Liver (tissue), 9 donors: ENCODE measurements around the gene SLC25A41. TPM values are rescaled to one million over a fixed set of nuclear protein-coding genes. Genes with fewer than 3 reads are reported as not detected.

Experiments
- DNase-seq: peaks from one replicate; pipeline ENCODE4 v3.0.0-alpha.2; 2017; ENCODE audit warnings: low spot score
- H3K27ac ChIP-seq, 2 donors: one replicate each; pipeline ENCODE4 v1.7.0; 2013; ENCODE audit warnings: inconsistent platforms in 2 of 2, low read length in 2 of 2, control low read depth in 1 of 2, low read depth in 1 of 2, mild to moderate bottlenecking in 1 of 2
- H3K27me3 ChIP-seq, 4 donors: one replicate each; pipeline versions ENCODE4 v1.6.1 to v1.7.0; 2013; ENCODE audit warnings: low read length in 3 of 4, inconsistent platforms in 1 of 4, mild to moderate bottlenecking in 1 of 4, moderate library complexity in 1 of 4; ENCODE audit not compliant: control insufficient read depth in 4 of 4, insufficient read depth in 4 of 4
- H3K36me3 ChIP-seq, 4 donors: one replicate each; pipeline versions ENCODE4 v1.6.1 to v1.7.0; 2013; ENCODE audit warnings: low read length in 3 of 4, mild to moderate bottlenecking in 3 of 4, low read depth in 1 of 4, moderate library complexity in 1 of 4; ENCODE audit not compliant: control insufficient read depth in 4 of 4, insufficient read depth in 3 of 4
- H3K4me1 ChIP-seq, 4 donors: one replicate each; pipeline versions ENCODE4 v1.6.1 to v1.7.0; 2013; ENCODE audit warnings: low read length in 3 of 4, mild to moderate bottlenecking in 3 of 4, moderate library complexity in 1 of 4; ENCODE audit not compliant: control insufficient read depth in 4 of 4, insufficient read depth in 4 of 4
- H3K4me3 ChIP-seq, 3 donors: one replicate each; pipeline versions ENCODE4 v1.6.1 to v1.7.0; 2013; ENCODE audit warnings: low read length in 3 of 3, control low read depth in 1 of 3, low read depth in 1 of 3, mild to moderate bottlenecking in 1 of 3
- H3K9ac ChIP-seq, 2 donors: one replicate each; pipeline ENCODE4 v1.7.0; 2013; ENCODE audit warnings: low read length in 2 of 2, mild to moderate bottlenecking in 2 of 2, moderate library complexity in 2 of 2, control low read depth in 1 of 2, low read depth in 1 of 2
- H3K9me3 ChIP-seq, 4 donors: one replicate each; pipeline versions ENCODE4 v1.6.1 to v1.7.0; 2013; ENCODE audit warnings: low read length in 3 of 4; ENCODE audit not compliant: control insufficient read depth in 4 of 4
- CTCF ChIP-seq: fragments of 150-350 bp; IDR thresholded peaks from 2 replicates; pipeline ENCODE4 v1.5.1; 2017; ENCODE audit warnings: improper control_type of control experiment, low read depth, low read length; ENCODE audit not compliant: missing input control
- EGR1 ChIP-seq, 2 donors: IDR thresholded peaks; 2 replicates each; pipeline ENCODE4 v1.6.1; 2016 to 2018; ENCODE audit warnings: antibody characterized with exemption in 2 of 2, low read depth in 2 of 2
- FOXA1 ChIP-seq: IDR thresholded peaks from 2 replicates; pipeline ENCODE4 v1.6.1; 2016; ENCODE audit warnings: antibody characterized with exemption
- FOXA2 ChIP-seq: IDR thresholded peaks from 2 replicates; pipeline ENCODE4 v1.6.1; 2016; ENCODE audit warnings: antibody characterized with exemption
- GABPA ChIP-seq, 2 donors: IDR thresholded peaks in 1 of 2; conservative IDR thresholded peaks in 1 of 2; 2 replicates each; pipeline ENCODE4 v1.6.1; 2016; ENCODE audit warnings: antibody characterized with exemption in 2 of 2, mild to moderate bottlenecking in 1 of 2, moderate library complexity in 1 of 2
- HNF4A ChIP-seq, 2 donors: conservative IDR thresholded peaks; 2 replicates each; pipeline ENCODE4 v1.6.1; 2016; ENCODE audit warnings: antibody characterized with exemption in 2 of 2, mild to moderate bottlenecking in 2 of 2
- HNF4G ChIP-seq: IDR thresholded peaks from 2 replicates; pipeline ENCODE4 v1.6.1; 2016; ENCODE audit warnings: antibody characterized with exemption
- JUND ChIP-seq, 2 donors: IDR thresholded peaks; 2 replicates each; pipeline ENCODE4 v1.6.1; 2016; ENCODE audit warnings: antibody characterized with exemption in 2 of 2
- MAX ChIP-seq: IDR thresholded peaks from 2 replicates; pipeline ENCODE4 v1.6.1; 2016; ENCODE audit warnings: antibody characterized with exemption
- NR2F2 ChIP-seq: IDR thresholded peaks from 2 replicates; pipeline ENCODE4 v1.6.1; 2016; ENCODE audit warnings: antibody characterized with exemption
- RAD21 ChIP-seq, 2 donors: IDR thresholded peaks; 2 replicates each; pipeline ENCODE4 v1.6.1; 2016; ENCODE audit warnings: antibody characterized with exemption in 2 of 2, mild to moderate bottlenecking in 2 of 2
- RXRA ChIP-seq, 2 donors: IDR thresholded peaks; 2 replicates each; pipeline ENCODE4 v1.6.1; 2017 to 2018; ENCODE audit warnings: antibody characterized with exemption in 2 of 2, mild to moderate bottlenecking in 1 of 2
- SP1 ChIP-seq: IDR thresholded peaks from 2 replicates; pipeline ENCODE4 v1.6.1; 2018; ENCODE audit warnings: antibody characterized with exemption, mild to moderate bottlenecking
- TAF1 ChIP-seq: conservative IDR thresholded peaks from 2 replicates; pipeline ENCODE4 v1.6.1; 2016; ENCODE audit warnings: antibody characterized with exemption, mild to moderate bottlenecking
- YY1 ChIP-seq: IDR thresholded peaks from 2 replicates; pipeline ENCODE4 v1.6.1; 2016; ENCODE audit warnings: antibody characterized with exemption, mild to moderate bottlenecking
- whole genome bisulfite sequencing: extraction: QIAGEN DNeasy Blood & Tissue Kit; methylation state at CpG from one replicate; pipeline ENCODE4 v1.1.7; 2013; 5-methylcytosine and 5-hydroxymethylcytosine counted together
- polyA plus RNA-seq, 2 donors: library from polyadenylated mRNA; stranded (reverse) in 1 of 2; unstranded in 1 of 2; fragments of 200-250 nt in 1 of 2; fragments of >200 nt in 1 of 2; fragmentation: Nextera tagmentation in 1 of 2; extraction: Ambion mirVana in 1 of 2; gene quantifications; one replicate each; pipeline versions ENCODE4 v1.2.1 to v1.2.3, GENCODE V29; 2013 to 2015
- total RNA-seq, 2 donors: library from RNA; depleted of rRNA; stranded (reverse); fragments of >200 nt; gene quantifications; one replicate each; pipeline ENCODE4 v1.2.3, GENCODE V29; 2014
- TF ChIP-seq, protein P1 (sequence below): IDR thresholded peaks from 2 replicates; pipeline ENCODE4 v1.6.1; 2016; ENCODE audit warnings: antibody characterized with exemption
- TF ChIP-seq, protein P2 (sequence below): IDR thresholded peaks from 2 replicates; pipeline ENCODE4 v1.6.1; 2016; ENCODE audit warnings: antibody characterized with exemption
- TF ChIP-seq, protein P3 (sequence below): IDR thresholded peaks from 2 replicates; pipeline ENCODE4 v1.6.1; 2016; ENCODE audit warnings: antibody characterized with exemption, mild to moderate bottlenecking
- donor health status: healthy.
- donor health status: healthy.
- donor health status: healthy.
- donor health status: healthy.
- donor health status: healthy.

The SLC25A41 gene
- total and polyA plus RNA-seq, 4 donors, result 0.14 to 0.16 TPM; not detected in 2

- Histone ChIP-seq H3K27me3 (no peaks in the 10 kb centered on the region), H3K36me3 (peaks cover 2 to 41% (median 28%) of the 10 kb centered on the region in 4 donors), H3K4me3 (no peak overlapping the region), H3K27ac (no peak overlapping the region), H3K9me3 (peaks cover 3 to 10% (median 5%) of the 10 kb centered on the region in 4 donors), H3K4me1 (no peaks in the 10 kb centered on the region), H3K9ac (no peak overlapping the region)
- WGBS, result 98% methylated on average over 2 of the region's 2 CpGs
- DNase-seq, result no peak
- no peak for TF ChIP-seq NR2F2
- TF ChIP-seq HNF4A (conservative IDR thresholded peaks at IDR 0.05), result no peak
- no peak for TF ChIP-seq EGR1 (IDR thresholded peaks at IDR 0.05; ENCODE audit: low read depth in 2 of 2)
- no peak for TF ChIP-seq YY1
- no peak for TF ChIP-seq RAD21 (IDR thresholded peaks at IDR 0.05)
- no peak for TF ChIP-seq CTCF
- no peak for TF ChIP-seq GABPA (IDR thresholded peaks at IDR 0.05 in 1 of 2, conservative IDR thresholded peaks at IDR 0.05 in 1 of 2)
- TF ChIP-seq SP1, result no peak
These were observed 19.3 kb upstream of the SLC25A41 start for GRCh38 chr19:6452899-6453298.

- 97% methylated on average over 19 of the region's 19 CpGs for WGBS
- H3K36me3 ChIP-seq, result peaks cover 4 to 39% (median 28%) of the 10 kb centered on the region in 4 donors
- TF ChIP-seq YY1 (no peak), RAD21 (IDR thresholded peaks at IDR 0.05) (no peak), MAX (no peak), FOXA2 (no peak), GABPA (IDR thresholded peaks at IDR 0.05 in 1 of 2, conservative IDR thresholded peaks at IDR 0.05 in 1 of 2) (no peak), RXRA (IDR thresholded peaks at IDR 0.05) (no peak), TAF1 (no peak), SP1 (no peak), EGR1 (IDR thresholded peaks at IDR 0.05; ENCODE audit: low read depth in 2 of 2) (no peak), HNF4G (no peak), FOXA1 (no peak), CTCF (no peak), HNF4A (conservative IDR thresholded peaks at IDR 0.05) (no peak), NR2F2 (no peak), JUND (IDR thresholded peaks at IDR 0.05) (no peak)
- TF ChIP-seq, protein P1, sequence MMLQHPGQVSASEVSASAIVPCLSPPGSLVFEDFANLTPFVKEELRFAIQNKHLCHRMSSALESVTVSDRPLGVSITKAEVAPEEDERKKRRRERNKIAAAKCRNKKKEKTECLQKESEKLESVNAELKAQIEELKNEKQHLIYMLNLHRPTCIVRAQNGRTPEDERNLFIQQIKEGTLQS, result no peak
- TF ChIP-seq, protein P2, sequence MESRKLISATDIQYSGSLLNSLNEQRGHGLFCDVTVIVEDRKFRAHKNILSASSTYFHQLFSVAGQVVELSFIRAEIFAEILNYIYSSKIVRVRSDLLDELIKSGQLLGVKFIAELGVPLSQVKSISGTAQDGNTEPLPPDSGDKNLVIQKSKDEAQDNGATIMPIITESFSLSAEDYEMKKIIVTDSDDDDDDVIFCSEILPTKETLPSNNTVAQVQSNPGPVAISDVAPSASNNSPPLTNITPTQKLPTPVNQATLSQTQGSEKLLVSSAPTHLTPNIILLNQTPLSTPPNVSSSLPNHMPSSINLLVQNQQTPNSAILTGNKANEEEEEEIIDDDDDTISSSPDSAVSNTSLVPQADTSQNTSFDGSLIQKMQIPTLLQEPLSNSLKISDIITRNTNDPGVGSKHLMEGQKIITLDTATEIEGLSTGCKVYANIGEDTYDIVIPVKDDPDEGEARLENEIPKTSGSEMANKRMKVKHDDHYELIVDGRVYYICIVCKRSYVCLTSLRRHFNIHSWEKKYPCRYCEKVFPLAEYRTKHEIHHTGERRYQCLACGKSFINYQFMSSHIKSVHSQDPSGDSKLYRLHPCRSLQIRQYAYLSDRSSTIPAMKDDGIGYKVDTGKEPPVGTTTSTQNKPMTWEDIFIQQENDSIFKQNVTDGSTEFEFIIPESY, result no peak
- TF ChIP-seq, protein P3, sequence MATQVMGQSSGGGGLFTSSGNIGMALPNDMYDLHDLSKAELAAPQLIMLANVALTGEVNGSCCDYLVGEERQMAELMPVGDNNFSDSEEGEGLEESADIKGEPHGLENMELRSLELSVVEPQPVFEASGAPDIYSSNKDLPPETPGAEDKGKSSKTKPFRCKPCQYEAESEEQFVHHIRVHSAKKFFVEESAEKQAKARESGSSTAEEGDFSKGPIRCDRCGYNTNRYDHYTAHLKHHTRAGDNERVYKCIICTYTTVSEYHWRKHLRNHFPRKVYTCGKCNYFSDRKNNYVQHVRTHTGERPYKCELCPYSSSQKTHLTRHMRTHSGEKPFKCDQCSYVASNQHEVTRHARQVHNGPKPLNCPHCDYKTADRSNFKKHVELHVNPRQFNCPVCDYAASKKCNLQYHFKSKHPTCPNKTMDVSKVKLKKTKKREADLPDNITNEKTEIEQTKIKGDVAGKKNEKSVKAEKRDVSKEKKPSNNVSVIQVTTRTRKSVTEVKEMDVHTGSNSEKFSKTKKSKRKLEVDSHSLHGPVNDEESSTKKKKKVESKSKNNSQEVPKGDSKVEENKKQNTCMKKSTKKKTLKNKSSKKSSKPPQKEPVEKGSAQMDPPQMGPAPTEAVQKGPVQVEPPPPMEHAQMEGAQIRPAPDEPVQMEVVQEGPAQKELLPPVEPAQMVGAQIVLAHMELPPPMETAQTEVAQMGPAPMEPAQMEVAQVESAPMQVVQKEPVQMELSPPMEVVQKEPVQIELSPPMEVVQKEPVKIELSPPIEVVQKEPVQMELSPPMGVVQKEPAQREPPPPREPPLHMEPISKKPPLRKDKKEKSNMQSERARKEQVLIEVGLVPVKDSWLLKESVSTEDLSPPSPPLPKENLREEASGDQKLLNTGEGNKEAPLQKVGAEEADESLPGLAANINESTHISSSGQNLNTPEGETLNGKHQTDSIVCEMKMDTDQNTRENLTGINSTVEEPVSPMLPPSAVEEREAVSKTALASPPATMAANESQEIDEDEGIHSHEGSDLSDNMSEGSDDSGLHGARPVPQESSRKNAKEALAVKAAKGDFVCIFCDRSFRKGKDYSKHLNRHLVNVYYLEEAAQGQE, result no peak
- H3K4me1 ChIP-seq, result no peaks in the 10 kb centered on the region
- H3K9me3 ChIP-seq, result peaks cover 3 to 10% (median 5%) of the 10 kb centered on the region in 4 donors
- no peaks in the 10 kb centered on the region for H3K27me3 ChIP-seq
- no peak overlapping the region for H3K27ac ChIP-seq
- no peak overlapping the region for H3K4me3 ChIP-seq
- no peak for DNase-seq
- no peak overlapping the region for H3K9ac ChIP-seq
These were observed 18.7 kb upstream of the SLC25A41 start for GRCh38 chr19:6452223-6452614.
